ENCODE results near the gene SEC11C. TPM values are rescaled to one million over a fixed set of nuclear protein-coding genes. Genes with fewer than 3 reads are reported as not detected.
A peak's percentile ranks its signal among the peaks of the same experiment; 100 is the strongest.

Gene SEC11C
- total and polyA plus RNA-seq, 2 of the 13 experiments (the other 11 are each of a cell fraction or from before 2014, with no cell fraction given), result 71.9 to 297 TPM

DNA sequence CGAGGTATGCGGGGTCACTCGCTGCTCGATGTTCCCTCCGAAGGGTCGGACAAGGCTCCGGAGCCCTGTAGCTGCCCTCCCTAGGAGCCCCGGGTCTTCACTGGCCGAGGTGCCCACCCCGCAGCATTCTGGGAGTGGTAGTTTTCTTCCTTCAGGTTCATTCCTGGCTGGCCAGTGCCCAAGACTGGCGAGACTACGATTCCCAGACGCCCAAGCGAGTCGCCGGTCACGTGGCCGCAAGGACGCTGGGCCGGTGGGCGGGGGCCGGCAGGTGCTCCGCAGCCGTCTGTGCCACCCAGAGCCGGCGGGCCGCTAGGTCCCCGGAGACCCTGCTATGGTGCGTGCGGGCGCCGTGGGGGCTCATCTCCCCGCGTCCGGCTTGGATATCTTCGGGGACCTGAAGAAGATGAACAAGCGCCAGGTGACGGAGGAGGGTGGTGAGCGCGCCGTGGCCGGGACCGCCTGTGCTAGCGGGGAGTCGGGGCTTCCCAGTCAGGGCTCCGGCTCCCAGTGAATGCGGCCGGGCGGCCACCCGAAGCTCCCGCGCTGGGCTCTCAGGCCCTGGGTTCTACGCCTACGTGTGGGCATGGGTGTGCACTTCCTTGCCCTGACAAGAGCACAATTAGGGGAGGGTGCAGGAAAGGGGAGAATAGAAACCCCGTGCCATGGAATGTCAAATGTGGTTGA is at the start of gene SEC11C (continued):
- TF ChIP-seq, protein P1, sequence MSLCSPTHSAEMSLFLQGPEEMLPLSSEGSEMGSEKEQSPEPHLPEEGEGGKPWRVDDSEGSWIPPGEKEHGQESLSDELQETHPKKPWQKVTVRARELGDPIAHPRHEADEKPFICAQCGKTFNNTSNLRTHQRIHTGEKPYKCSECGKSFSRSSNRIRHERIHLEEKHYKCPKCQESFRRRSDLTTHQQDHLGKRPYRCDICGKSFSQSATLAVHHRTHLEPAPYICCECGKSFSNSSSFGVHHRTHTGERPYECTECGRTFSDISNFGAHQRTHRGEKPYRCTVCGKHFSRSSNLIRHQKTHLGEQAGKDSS (CRISPR knock-in tag; IDR thresholded peaks at IDR 0.05; ENCODE audit: borderline replicate concordance, low read depth), result peak; percentile 43; the same call in 1 of the 2 replicates
- TF ChIP-seq YEATS2 (CRISPR knock-in tag; IDR thresholded peaks at IDR 0.05; ENCODE audit: borderline replicate concordance), result peak; percentile 86; the same call in 1 of the 2 replicates
- 0 out of 2 replicates have a peak, but pooled peaks have one; percentile 33 for TF ChIP-seq IRF2 (CRISPR knock-in tag; IDR thresholded peaks at IDR 0.05)
- TF ChIP-seq, protein P2, sequence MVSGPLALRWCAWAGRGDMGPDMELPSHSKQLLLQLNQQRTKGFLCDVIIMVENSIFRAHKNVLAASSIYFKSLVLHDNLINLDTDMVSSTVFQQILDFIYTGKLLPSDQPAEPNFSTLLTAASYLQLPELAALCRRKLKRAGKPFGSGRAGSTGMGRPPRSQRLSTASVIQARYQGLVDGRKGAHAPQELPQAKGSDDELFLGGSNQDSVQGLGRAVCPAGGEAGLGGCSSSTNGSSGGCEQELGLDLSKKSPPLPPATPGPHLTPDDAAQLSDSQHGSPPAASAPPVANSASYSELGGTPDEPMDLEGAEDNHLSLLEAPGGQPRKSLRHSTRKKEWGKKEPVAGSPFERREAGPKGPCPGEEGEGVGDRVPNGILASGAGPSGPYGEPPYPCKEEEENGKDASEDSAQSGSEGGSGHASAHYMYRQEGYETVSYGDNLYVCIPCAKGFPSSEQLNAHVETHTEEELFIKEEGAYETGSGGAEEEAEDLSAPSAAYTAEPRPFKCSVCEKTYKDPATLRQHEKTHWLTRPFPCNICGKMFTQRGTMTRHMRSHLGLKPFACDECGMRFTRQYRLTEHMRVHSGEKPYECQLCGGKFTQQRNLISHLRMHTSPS (CRISPR knock-in tag; IDR thresholded peaks at IDR 0.05; ENCODE audit: low read depth), result 0 out of 2 replicates have a peak, but pooled peaks have one; percentile 43
- TF ChIP-seq ZNF761 (CRISPR knock-in tag; conservative IDR thresholded peaks at IDR 0.05), result no peak
- TF ChIP-seq EP300 (IDR thresholded peaks at IDR 0.05; ENCODE audit: low read depth in 2 of 2, low read length in 2 of 2), result no peak
- no peak for TF ChIP-seq EP300 (CRISPR knock-in tag; IDR thresholded peaks at IDR 0.05; ENCODE audit: borderline replicate concordance)
- TF ChIP-seq KDM5A (IDR thresholded peaks at IDR 0.05; ENCODE audit: borderline replicate concordance, low read length), result peak; percentile 61; the same call in 1 of the 2 replicates
- TF ChIP-seq PAWR (CRISPR knock-in tag; IDR thresholded peaks at IDR 0.05; ENCODE audit: borderline replicate concordance), result no peak
- 0 out of 2 replicates have a peak, but pooled peaks have one; percentile 10 for TF ChIP-seq ELF3 (CRISPR knock-in tag; IDR thresholded peaks at IDR 0.05)
- TF ChIP-seq ZNF33B (CRISPR knock-in tag; IDR thresholded peaks at IDR 0.05), result peak; percentile 82; the same call in 1 of the 2 replicates
- peak; percentile 67 for TF ChIP-seq MEF2D (CRISPR knock-in tag; IDR thresholded peaks at IDR 0.05)
- 0 out of 2 replicates have a peak, but pooled peaks have one; percentile 41 for TF ChIP-seq ZNF430 (CRISPR knock-in tag; IDR thresholded peaks at IDR 0.05)
- TF ChIP-seq, protein P3, sequence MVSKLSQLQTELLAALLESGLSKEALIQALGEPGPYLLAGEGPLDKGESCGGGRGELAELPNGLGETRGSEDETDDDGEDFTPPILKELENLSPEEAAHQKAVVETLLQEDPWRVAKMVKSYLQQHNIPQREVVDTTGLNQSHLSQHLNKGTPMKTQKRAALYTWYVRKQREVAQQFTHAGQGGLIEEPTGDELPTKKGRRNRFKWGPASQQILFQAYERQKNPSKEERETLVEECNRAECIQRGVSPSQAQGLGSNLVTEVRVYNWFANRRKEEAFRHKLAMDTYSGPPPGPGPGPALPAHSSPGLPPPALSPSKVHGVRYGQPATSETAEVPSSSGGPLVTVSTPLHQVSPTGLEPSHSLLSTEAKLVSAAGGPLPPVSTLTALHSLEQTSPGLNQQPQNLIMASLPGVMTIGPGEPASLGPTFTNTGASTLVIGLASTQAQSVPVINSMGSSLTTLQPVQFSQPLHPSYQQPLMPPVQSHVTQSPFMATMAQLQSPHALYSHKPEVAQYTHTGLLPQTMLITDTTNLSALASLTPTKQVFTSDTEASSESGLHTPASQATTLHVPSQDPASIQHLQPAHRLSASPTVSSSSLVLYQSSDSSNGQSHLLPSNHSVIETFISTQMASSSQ (IDR thresholded peaks at IDR 0.05; ENCODE audit: low read depth), result no peak; the same call in 1 of the 2 replicates
- TF ChIP-seq, protein P3 (CRISPR knock-in tag; IDR thresholded peaks at IDR 0.05; ENCODE audit: borderline replicate concordance), result peak; percentile 52; the same call in 1 of the 2 replicates
- TF ChIP-seq, protein P4, sequence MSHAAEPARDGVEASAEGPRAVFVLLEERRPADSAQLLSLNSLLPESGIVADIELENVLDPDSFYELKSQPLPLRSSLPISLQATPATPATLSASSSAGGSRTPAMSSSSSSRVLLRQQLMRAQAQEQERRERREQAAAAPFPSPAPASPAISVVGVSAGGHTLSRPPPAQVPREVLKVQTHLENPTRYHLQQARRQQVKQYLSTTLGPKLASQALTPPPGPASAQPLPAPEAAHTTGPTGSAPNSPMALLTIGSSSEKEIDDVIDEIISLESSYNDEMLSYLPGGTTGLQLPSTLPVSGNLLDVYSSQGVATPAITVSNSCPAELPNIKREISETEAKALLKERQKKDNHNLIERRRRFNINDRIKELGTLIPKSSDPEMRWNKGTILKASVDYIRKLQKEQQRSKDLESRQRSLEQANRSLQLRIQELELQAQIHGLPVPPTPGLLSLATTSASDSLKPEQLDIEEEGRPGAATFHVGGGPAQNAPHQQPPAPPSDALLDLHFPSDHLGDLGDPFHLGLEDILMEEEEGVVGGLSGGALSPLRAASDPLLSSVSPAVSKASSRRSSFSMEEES (CRISPR knock-in tag; IDR thresholded peaks at IDR 0.05), result peak; percentile 78
- no peak; the same call in 1 of the 2 replicates for TF ChIP-seq RFXAP (CRISPR knock-in tag; IDR thresholded peaks at IDR 0.05; ENCODE audit: borderline replicate concordance)
- no peak for TF ChIP-seq ATRX (CRISPR knock-in tag; IDR thresholded peaks at IDR 0.05; ENCODE audit: borderline replicate concordance)
